Choroid plexus epithelial cell (primary cell): Measurements from ENCODE around the gene COL6A1.

Source experiments
- DNase-seq: peaks from one replicate; pipeline ENCODE4 v3.0.0-alpha.2; 2010; ENCODE audit warnings: low read depth
- H3K4me3 ChIP-seq: 2 replicates; pipeline ENCODE4 v1.5.1; 2011; ENCODE audit warnings: low read depth, mild to moderate bottlenecking, control low read depth, low read length, moderate library complexity
- TF ChIP-seq, protein P1 (sequence below): conservative IDR thresholded peaks from 2 replicates; pipeline ENCODE4 v1.5.1; 2011; ENCODE audit warnings: low read depth, mild to moderate bottlenecking, control low read depth, inconsistent platforms, low read length, moderate library complexity

COL6A1 gene

DNA sequence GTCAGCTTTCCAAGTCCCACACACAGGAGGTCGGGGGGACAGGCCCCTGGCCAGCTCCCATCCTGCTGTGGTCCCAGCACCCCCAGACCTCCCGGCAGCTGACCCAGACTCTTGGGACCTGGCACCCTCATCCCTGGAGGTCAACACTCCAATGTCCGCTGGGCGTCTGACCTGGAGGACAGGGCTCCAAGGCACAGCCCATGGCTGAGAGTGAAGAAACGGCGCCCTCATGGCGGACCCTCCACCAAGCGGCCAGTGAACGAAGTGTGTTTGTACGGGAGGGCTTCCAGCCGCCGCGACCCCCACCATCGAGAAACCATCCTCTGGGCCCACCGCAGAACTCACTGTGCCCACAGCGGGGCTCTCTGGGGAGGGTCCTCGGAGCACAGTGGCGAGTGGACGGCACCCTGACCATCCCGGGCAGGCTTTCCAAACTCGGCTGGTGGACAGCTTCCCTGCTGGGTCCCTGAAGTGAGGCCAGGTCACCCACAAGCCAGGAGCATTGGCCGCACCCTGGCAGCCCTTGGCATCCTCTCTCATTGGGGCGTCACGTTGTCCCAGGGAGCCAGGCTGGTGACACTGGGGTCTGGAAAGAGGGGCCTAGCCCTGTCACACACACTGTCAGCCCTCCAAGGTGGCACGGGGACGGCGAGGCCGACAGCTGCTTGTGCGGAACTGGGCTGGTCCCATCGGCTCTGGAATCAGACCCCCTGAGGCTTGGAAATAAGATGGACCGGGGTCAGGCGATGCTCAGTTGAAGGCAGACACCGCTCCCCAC, 68.5 kb downstream of the COL6A1 start:
- TF ChIP-seq, protein P1, sequence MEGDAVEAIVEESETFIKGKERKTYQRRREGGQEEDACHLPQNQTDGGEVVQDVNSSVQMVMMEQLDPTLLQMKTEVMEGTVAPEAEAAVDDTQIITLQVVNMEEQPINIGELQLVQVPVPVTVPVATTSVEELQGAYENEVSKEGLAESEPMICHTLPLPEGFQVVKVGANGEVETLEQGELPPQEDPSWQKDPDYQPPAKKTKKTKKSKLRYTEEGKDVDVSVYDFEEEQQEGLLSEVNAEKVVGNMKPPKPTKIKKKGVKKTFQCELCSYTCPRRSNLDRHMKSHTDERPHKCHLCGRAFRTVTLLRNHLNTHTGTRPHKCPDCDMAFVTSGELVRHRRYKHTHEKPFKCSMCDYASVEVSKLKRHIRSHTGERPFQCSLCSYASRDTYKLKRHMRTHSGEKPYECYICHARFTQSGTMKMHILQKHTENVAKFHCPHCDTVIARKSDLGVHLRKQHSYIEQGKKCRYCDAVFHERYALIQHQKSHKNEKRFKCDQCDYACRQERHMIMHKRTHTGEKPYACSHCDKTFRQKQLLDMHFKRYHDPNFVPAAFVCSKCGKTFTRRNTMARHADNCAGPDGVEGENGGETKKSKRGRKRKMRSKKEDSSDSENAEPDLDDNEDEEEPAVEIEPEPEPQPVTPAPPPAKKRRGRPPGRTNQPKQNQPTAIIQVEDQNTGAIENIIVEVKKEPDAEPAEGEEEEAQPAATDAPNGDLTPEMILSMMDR, result no peak
- DNase-seq, result no peak
- H3K4me3 ChIP-seq, result no peak overlapping the region

GRCh38 chr21:46050668-46051378, 69.3 kb downstream of the COL6A1 start:
- no peak for DNase-seq
- no peak overlapping the region for H3K4me3 ChIP-seq
- TF ChIP-seq, protein P1, result no peak

- TF ChIP-seq, protein P1, result no peak
- DNase-seq, result no peak
- no peak overlapping the region for H3K4me3 ChIP-seq
These were observed 69.8 kb downstream of the COL6A1 start for GRCh38 chr21:46051379-46051770.

GRCh38 chr21:46051821-46052675, 70.5 kb downstream of the COL6A1 start:
- TF ChIP-seq, protein P1, result no peak
- no peak for DNase-seq
- no peak overlapping the region for H3K4me3 ChIP-seq

DNA sequence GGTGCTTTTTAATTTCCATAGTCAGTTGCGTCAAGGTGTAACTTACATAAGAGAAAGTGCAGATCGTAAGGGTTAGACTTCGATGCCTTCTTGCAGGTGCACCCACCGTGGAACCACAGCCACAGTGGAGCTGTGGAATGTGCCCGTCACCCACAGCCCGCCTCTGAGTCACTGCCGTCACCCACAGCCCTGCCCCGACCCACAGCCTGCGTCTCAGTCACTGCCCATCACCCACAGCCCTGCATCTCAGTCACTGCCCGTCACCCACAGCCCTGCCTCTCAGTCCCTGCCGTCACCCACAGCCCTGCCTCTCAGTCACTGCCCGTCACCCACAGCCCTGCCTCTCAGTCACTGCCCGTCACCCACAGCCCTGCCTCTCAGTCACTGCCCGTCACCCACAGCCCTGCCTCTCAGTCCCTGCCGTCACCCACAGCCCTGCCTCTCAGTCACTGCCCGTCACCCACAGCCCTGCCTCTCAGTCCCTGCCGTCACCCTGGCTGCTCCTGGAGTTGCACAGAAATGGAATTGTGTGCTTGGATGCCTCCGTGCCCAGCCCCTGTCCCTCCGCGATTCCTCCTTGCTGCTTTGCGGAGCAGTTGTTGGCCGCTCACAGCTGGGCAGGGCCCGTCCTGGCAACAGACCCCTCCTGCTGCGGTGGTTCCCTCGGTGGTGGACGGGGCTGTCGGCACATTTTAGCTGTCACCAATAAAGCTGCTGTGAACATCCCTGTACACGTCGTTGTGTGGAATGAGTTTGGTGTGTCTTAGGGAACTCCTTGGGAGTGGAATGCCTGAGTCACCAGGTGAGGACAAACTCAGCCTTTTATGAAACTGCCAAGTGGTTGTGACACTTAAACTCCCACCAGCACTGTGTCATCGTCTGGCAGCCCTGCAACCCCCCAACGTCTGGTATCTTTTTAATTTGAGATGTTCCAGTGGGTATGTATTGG, 71.4 kb downstream of the COL6A1 start:
- TF ChIP-seq, protein P1, result no peak
- H3K4me3 ChIP-seq, result no peak overlapping the region
- peak; percentile 61 for DNase-seq

DNA sequence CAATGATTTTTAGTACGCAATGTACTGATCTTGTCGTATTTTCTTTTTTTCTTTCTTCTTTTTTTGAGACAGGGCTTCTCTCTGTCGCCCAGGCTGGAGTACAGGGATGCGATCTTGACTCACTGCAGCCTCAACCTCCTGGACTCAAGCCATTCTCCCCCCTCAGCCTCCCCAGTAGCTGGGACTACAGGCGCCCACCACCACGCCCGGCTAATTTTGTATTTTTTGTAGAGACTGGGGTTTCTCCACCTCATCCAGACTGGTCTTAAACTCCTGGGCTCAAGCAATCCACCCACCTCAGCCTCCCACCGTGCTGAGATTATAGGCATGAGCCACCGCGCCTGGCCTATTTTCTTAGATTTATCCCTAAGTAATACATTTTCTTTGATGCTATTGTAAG, 72.5 kb downstream of the COL6A1 start:
- no peak for DNase-seq
- no peak overlapping the region for H3K4me3 ChIP-seq
- TF ChIP-seq, protein P1, result no peak
